GM06990 (cell line): ENCODE data around the gene CACTIN.

ENCODE experiments used
- DNase-seq: peaks from one replicate; pipeline ENCODE4 v3.0.0-alpha.2; 2011; ENCODE audit not compliant: insufficient read length; ENCODE audit errors: extremely low read depth
- H3K27me3 ChIP-seq: replicated peaks from 2 replicates; pipeline ENCODE4 v1.6.0; 2011; ENCODE audit warnings: low read length; ENCODE audit not compliant: control insufficient read depth, insufficient read depth
- H3K36me3 ChIP-seq: 2 replicates; pipeline ENCODE4 v1.5.1; 2011; ENCODE audit warnings: low read length; ENCODE audit not compliant: control insufficient read depth, insufficient read depth
- H3K4me3 ChIP-seq: replicated peaks from 2 replicates; pipeline ENCODE4 v1.5.1; 2011; ENCODE audit warnings: low read depth, mild to moderate bottlenecking, control low read depth, low read length
- TF ChIP-seq, protein P1 (sequence below): IDR thresholded peaks from 2 replicates; pipeline ENCODE4 v1.5.1; 2011; ENCODE audit warnings: low read length, control low read depth, mild to moderate bottlenecking, inconsistent platforms; ENCODE audit not compliant: insufficient read depth, poor library complexity, severe bottlenecking

CACTIN gene

DNA sequence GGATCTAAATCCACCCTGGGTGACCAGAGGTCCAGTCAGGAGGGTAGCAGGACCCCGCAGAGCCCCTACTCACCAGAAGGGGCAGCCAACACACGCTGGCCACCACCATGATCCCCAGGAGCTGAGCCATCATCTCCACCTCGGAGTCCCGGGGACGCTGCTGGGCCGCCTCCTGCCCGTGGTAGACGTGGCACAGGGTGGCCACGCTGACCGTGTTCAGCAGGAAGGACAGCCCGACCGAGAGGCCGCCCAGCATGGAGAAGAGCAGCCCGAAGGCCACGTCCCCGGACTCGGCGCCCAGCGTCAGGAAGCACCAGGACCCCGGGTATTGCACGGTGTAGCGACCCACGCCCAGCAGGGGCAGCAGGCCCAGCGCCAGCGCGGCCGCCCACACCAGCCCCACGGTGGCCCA is 26.8 kb downstream of the CACTIN start:
- H3K27me3 ChIP-seq = no peaks in the 10 kb centered on the region
- no peaks in the 10 kb centered on the region for H3K36me3 ChIP-seq
- TF ChIP-seq, protein P1, sequence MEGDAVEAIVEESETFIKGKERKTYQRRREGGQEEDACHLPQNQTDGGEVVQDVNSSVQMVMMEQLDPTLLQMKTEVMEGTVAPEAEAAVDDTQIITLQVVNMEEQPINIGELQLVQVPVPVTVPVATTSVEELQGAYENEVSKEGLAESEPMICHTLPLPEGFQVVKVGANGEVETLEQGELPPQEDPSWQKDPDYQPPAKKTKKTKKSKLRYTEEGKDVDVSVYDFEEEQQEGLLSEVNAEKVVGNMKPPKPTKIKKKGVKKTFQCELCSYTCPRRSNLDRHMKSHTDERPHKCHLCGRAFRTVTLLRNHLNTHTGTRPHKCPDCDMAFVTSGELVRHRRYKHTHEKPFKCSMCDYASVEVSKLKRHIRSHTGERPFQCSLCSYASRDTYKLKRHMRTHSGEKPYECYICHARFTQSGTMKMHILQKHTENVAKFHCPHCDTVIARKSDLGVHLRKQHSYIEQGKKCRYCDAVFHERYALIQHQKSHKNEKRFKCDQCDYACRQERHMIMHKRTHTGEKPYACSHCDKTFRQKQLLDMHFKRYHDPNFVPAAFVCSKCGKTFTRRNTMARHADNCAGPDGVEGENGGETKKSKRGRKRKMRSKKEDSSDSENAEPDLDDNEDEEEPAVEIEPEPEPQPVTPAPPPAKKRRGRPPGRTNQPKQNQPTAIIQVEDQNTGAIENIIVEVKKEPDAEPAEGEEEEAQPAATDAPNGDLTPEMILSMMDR = no peak
- DNase-seq = no peak
- H3K4me3 ChIP-seq = no peak overlapping the region

- no peak overlapping the region for H3K4me3 ChIP-seq
- no peak for DNase-seq
- no peaks in the 10 kb centered on the region; the same call in 1 of the 2 replicates for H3K27me3 ChIP-seq
- no peaks in the 10 kb centered on the region for H3K36me3 ChIP-seq
- TF ChIP-seq, protein P1 = no peak
These were observed 31.0 kb downstream of the CACTIN start for GRCh38 chr19:3595521-3596061.

- TF ChIP-seq, protein P1 = no peak
These were observed 33.4 kb downstream of the CACTIN start for GRCh38 chr19:3593156-3593555.

DNA sequence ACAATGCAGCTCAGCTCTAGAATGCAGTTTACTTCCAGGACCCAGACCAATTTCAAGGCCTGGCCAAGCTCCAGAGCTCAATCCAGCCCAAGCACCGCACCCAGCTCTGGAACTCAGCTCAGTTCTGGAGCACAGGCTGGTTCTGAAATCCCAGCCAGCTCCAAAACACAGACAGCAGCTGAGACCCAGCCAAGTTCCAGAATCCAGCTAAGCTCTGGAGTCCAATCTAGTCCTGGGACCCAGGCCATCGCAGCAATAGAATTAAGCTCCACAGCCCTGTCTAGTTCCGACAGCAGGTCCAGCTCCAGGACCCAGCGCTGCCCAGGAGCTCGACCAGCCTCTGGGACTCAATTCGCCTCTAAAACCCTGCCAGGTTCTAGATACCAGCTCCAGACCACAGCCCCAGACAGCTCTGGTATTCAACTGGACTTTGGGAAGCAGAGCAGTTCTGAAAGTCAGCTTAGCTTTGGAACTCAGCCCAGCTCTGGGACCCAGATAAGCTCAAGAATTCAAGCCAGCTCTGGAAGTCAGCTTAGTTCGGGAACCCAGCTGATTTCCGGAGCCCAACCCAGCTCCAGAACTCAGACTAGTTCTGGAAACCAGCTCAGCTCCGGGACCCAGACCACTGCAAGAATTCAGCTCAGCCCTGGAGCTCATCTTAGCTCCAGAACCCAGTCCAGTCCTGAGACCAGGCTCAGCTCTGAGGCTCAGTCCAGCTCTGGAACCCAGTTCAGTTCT is 34.5 kb downstream of the CACTIN start:
- no peak overlapping the region for H3K4me3 ChIP-seq
- H3K36me3 ChIP-seq = no peaks in the 10 kb centered on the region
- H3K27me3 ChIP-seq = no peaks in the 10 kb centered on the region; the same call in 1 of the 2 replicates
- TF ChIP-seq, protein P1 = no peak
- no peak for DNase-seq

More at GRCh38 chr19:3593156-3593555, 33.4 kb downstream of the CACTIN start:
- H3K36me3 ChIP-seq = no peaks in the 10 kb centered on the region
- H3K27me3 ChIP-seq = no peaks in the 10 kb centered on the region; the same call in 1 of the 2 replicates
- no peak for DNase-seq
- no peak overlapping the region for H3K4me3 ChIP-seq

DNA sequence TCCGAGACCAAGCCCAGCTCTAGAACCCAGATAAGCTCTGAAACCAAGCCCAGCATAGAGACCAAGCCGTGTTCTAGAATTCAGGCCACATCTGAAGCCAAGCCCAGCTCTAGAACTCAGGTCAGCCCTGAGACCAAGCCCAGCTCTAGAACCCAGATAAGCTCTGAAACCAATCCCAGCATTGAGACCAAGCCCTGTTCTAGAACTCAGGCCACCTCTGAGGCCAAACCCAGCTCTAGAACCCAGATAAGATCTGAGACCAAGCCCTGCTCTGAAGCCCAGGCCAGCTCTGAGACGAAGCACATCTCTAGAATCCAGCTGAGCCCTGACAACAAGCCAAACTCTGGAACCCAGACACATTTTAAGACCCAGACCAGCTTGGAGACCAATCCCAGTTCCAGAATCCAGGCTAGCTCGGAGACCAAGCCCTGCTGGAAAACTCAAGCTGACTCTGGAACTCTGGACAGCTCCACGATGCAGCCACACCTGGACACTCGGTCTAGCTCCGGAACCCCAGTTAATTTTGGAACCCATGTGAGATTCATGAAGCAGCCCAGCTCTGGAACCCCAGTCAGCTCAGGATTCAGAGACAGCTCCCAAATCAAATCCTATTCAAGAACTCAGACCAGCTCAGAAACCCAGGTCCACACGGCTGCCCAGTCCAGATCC is 35.5 kb downstream of the CACTIN start:
- no peak for DNase-seq
- H3K4me3 ChIP-seq = no peak overlapping the region
- no peaks in the 10 kb centered on the region for H3K36me3 ChIP-seq
- H3K27me3 ChIP-seq = no peaks in the 10 kb centered on the region; the same call in 1 of the 2 replicates
- TF ChIP-seq, protein P1 = no peak
